ENCODE data around the gene SHLD1. TPM values are rescaled to one million over a fixed set of nuclear protein-coding genes. Genes with fewer than 3 reads are reported as not detected.
A peak's percentile ranks its signal among the peaks of the same experiment; 100 is the strongest.

Gene SHLD1
- total and polyA plus RNA-seq, 2 experiments from 2014 or later: 1.4 to 15.0 TPM

DNA sequence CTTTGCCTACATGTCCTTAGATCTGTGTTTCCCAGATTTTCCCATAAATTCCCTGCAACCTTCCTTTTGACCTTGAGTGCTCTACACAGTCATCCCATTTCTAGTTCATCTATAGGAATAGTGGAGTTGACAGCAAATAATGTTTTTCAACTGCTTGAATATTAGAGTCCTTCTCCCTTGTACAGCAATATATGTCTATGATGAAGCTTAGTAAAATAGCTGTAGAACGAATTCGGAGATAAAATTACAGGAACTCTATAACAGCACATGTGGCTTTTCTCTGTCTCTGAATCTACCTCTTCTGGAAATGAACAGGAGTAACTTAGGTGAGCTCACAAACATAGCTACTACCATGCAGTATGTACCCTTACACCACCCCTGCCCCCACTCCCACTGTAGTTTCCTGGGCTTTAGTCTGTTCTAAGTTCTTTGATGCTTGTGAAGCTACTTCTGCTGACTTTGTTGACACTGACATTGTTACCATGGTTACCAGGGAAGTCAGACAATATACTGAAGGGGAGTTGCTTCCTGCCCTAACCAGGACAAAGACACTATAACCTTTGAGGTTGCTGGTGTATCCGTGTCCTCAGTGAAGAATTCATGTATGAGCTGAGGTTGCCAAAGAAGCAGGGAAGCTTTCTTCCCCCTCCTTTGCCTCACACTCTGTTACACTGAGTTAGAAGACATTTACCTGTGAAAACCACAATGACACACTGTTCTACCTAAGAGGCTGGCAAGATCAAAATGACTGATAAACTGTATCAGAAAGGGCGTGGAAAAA is 35.8 kb upstream of the SHLD1 start:
- Mint-ChIP-seq H3K4me3 (no peak overlapping the region), H3K27ac (no peak overlapping the region), H3K9me3 (peaks cover 3% of the 10 kb centered on the region; the same call in 2 of the 3 replicates), H3K36me3 (ENCODE audit: low read depth) (no peaks in the 10 kb centered on the region), H3K4me1 (peaks cover 8% of the 10 kb centered on the region; the same call in 2 of the 3 replicates), H3K27me3 (ENCODE audit: insufficient read depth, low read depth, poor library complexity) (peaks cover 4% of the 10 kb centered on the region)
- ATAC-seq (peak; percentile 49), DNase-seq (ENCODE audit: low spot score) (peak; percentile 81)
- H3K36me3 ChIP-seq (ENCODE audit: insufficient read depth): no peaks in the 10 kb centered on the region
- H3K27me3 ChIP-seq (ENCODE audit: insufficient read depth): no peaks in the 10 kb centered on the region
- no peak overlapping the region for H2AFZ ChIP-seq
- TF ChIP-seq, protein P1, sequence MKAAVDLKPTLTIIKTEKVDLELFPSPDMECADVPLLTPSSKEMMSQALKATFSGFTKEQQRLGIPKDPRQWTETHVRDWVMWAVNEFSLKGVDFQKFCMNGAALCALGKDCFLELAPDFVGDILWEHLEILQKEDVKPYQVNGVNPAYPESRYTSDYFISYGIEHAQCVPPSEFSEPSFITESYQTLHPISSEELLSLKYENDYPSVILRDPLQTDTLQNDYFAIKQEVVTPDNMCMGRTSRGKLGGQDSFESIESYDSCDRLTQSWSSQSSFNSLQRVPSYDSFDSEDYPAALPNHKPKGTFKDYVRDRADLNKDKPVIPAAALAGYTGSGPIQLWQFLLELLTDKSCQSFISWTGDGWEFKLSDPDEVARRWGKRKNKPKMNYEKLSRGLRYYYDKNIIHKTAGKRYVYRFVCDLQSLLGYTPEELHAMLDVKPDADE (IDR thresholded peaks at IDR 0.05): no peak
- H3K27ac ChIP-seq (ENCODE audit: low read depth): no peak overlapping the region
- no peaks in the 10 kb centered on the region for H4K20me1 ChIP-seq (replicated peaks; ENCODE audit: insufficient read depth)
- no peaks in the 10 kb centered on the region for H3K79me2 ChIP-seq (replicated peaks; ENCODE audit: insufficient read depth)
- no peaks in the 10 kb centered on the region for H3K4me1 ChIP-seq (ENCODE audit: insufficient read depth)
- H3K4me3 ChIP-seq: no peak overlapping the region
- H3K9me2 ChIP-seq (ENCODE audit: insufficient read depth): no peaks in the 10 kb centered on the region
- H3K4me2 ChIP-seq: no peak overlapping the region
- no peaks in the 10 kb centered on the region for H3F3A ChIP-seq (replicated peaks; ENCODE audit: low read depth)

DNA sequence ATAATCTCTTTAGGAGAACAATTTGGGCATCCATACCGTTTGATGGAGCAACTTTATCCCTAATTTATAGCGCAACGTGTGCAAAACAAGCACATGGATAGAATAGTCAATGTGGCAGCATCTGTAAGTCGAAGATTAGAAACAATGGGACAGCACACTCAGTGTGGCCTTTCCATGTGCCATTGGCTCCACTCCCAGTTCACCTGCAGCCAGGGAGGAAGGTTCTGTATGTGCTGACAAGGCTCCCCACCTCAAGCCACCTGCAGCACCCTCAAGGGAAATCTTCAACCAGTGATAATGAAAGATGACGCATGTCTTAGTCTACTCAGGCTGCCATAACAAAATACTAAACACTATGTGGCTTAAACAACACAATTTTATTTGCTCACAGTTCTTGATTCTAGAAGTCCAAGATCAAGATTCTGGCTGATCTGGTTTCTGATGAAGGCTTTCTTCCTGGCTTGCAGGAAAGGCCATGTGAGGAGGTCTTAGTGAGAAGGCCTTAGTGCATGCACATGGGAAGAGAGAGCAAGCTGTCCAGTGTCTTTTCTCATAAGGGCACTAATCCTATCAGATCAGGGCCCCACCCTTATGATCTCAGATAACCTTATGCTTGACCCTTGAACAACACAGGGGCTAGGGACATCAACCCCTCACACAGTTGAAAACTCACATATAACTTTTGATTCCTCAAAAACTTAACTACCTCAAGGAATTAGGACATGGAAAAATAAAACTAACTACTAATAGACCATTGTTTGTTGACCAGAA is 34.9 kb upstream of the SHLD1 start:
- ATAC-seq (no peak), DNase-seq (ENCODE audit: low spot score) (no peak)
- H3K9me2 ChIP-seq (ENCODE audit: insufficient read depth): no peaks in the 10 kb centered on the region
- H3K4me1 Mint-ChIP-seq: peaks cover 8% of the 10 kb centered on the region; the same call in 2 of the 3 replicates
- H3F3A ChIP-seq (replicated peaks; ENCODE audit: low read depth): no peaks in the 10 kb centered on the region
- H3K27ac Mint-ChIP-seq: no peak overlapping the region
- H4K20me1 ChIP-seq (replicated peaks; ENCODE audit: insufficient read depth): no peaks in the 10 kb centered on the region
- H3K4me3 ChIP-seq: no peak overlapping the region
- H3K27ac ChIP-seq (ENCODE audit: low read depth): no peak overlapping the region
- H3K4me3 Mint-ChIP-seq: no peak overlapping the region
- H3K4me2 ChIP-seq: no peak overlapping the region
- peaks cover 3% of the 10 kb centered on the region; the same call in 2 of the 3 replicates for H3K9me3 Mint-ChIP-seq
- no peaks in the 10 kb centered on the region for H3K4me1 ChIP-seq (ENCODE audit: insufficient read depth)
- H3K36me3 Mint-ChIP-seq (ENCODE audit: low read depth): no peaks in the 10 kb centered on the region
- H2AFZ ChIP-seq: no peak overlapping the region
- H3K27me3 ChIP-seq (ENCODE audit: insufficient read depth): no peaks in the 10 kb centered on the region
- no peaks in the 10 kb centered on the region for H3K36me3 ChIP-seq (ENCODE audit: insufficient read depth)
- peaks cover 4% of the 10 kb centered on the region for H3K27me3 Mint-ChIP-seq (ENCODE audit: insufficient read depth, low read depth, poor library complexity)
- H3K79me2 ChIP-seq (replicated peaks; ENCODE audit: insufficient read depth): no peaks in the 10 kb centered on the region
- no peak for TF ChIP-seq JUNB (IDR thresholded peaks at IDR 0.05; ENCODE audit: unreplicated experiment)
- no peak for TF ChIP-seq CTCF (conservative IDR thresholded peaks at IDR 0.05; ENCODE audit: low read depth in 2 of 2)
- no peak for TF ChIP-seq POLR2AphosphoS5 (IDR thresholded peaks at IDR 0.05; ENCODE audit: low read depth)
- TF ChIP-seq, protein P1 (IDR thresholded peaks at IDR 0.05): no peak
- no peak for TF ChIP-seq REST (IDR thresholded peaks at IDR 0.05; ENCODE audit: unreplicated experiment)
- TF ChIP-seq CREB1 (CRISPR knock-in tag; IDR thresholded peaks at IDR 0.05; ENCODE audit: low read depth): no peak
- TF ChIP-seq ZNF114 (CRISPR knock-in tag; IDR thresholded peaks at IDR 0.05): no peak
- no peak for TF ChIP-seq EZH2 (IDR thresholded peaks at IDR 0.05; ENCODE audit: low read depth, unreplicated experiment)
- TF ChIP-seq EZH2phosphoT487 (IDR thresholded peaks at IDR 0.05; ENCODE audit: unreplicated experiment): no peak
